NCI-H1417 (cell line): ENCODE data around the gene C18orf63.
A peak's percentile ranks its signal among the peaks of the same experiment; 100 is the strongest.
"Not testable (repeated sequence)": the region's sequence is repeated elsewhere in the genome, so short reads cannot be mapped to it uniquely, and the experiment has no call there.

Source experiments
- DNase-seq, 3 experiments: peaks; one replicate each; lab custom pipeline; 2025; lab: John Stamatoyannopoulos, UW

C18orf63 gene

DNA sequence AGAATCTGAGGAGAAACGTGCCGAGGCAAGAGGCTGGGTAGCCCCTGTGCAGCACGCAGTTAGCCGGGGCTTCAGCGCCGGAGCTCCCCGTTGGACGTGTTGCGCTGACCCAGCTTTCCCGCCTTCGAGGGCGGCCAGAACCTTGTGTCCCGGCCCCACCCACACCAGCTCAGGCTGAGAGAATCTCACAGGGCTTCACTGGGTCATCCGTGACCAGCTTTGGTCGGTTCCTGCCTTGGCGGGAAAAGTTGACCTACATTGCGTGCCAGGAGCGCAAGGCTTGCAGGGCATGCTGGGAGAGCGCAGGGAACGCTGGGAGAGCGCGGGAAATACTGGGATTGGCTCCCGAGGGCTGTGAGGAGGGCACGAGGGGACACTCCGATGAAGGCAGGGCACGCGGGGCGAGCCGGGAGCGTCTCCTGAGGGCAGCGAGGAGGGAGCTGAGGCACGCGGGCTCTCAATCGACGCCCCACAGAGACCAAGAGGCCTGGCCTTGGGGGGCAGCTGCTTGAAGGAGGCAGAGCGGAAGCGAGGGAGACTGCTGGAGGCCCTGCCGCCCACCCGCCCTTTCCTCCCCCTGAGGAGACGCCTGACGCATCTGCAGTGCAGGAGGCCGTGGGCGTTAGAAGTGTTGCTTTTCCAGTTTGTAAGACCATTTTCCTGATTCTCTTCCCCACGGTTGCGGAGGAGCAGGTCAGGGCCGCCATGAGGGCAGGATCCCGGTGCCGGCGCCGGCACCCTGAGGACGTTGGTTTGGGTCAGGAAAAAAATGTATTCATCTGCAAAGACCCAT, at the start of gene C18orf63:
C18orf63 (plus strand) TSS at position 376 of the 793 bp plus-strand sequence. CDS start 2,027 bp downstream, outside the sequence.
- DNase-seq: no peak

DNA sequence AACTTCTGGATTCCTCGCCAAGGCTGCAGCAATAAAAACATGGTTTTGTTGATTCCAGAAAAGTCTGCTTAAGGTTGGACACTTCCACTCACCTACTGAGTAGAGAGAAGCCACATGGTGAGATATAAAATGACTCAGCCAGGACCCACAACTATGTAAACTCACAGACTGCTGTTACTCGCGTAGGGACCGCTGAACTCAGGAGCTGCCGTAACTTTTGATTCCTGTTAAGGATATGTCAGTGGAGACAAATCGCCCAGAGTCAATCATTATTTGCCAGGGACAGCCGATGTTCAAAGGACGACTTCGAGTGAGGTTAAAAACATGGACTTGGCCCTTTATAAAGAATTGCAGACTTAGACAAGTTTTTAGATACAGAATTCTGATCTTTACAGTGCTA, 49.5 kb upstream of the C18orf63 start:
- no peak for DNase-seq

DNA sequence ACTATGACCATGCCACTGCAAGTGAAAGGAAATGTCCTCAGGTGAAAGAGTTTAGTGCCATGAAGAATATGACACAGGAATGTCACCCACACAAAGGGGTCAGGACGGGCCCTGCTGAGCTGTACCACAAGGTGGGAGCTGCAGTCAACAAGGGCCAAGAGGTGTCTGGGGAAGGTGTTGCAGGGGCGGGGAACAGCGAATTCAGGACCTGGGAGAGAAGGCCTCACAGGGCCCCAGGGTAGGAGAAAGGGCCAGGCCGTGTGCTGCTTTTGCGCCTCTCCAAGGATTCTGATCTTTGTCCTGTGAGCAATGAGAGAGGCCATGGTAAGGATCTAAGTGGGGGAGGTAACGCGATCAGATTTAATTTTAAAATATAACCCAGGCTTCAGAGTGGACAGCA, 47.5 kb upstream of the C18orf63 start:
- DNase-seq: no peak

DNA sequence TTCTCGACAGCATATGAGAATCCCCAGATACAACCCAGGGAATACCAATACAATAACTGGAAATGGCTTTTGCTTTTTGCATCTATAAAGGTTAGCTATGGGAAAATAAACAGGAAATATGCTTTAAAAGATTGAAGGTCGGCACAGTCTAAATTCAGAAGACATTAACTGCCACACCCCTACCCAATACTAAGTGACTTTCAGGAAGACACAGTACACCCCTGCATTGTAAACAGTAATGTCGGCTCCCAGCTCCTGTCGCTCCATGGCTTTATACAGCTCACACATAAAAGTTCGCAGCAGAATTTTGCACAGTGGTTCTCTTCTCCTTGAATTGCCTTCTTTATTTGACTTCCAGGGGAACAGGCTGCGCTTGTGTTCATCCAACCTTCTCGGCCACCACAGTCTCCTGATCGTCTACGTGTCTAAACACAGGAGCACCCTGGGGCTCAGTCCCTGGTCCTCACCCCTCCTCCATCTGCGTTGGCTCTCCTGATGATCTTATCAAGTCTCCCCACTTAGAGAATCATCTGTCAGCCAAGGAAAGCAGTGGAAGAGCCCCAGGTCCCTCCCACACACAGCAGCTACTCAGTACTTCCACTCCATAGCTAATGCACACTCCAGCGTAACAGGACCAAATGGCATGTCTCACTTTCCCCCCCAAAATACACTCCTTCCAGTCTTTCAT, 46.6 kb upstream of the C18orf63 start:
- DNase-seq: no peak

DNA sequence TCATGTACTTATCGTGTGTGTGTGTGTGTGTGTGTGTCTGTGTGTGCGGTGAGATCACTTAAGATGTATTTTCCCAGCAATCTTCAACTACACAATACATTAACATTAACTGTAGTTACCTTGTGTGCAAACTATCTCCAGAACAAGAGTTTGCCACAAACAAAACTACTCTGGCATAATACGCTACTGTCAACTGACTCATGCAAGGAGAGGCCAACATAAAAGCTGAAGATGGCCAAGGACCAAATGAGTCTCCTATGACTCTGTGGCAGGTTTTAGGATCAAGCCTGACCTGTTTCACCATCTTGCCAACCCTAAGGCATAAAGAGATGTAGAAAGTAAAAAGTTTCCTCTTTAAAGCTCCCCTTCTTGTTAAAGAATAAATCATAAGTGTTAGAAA, 44.0 kb upstream of the C18orf63 start:
- no peak for DNase-seq

DNA sequence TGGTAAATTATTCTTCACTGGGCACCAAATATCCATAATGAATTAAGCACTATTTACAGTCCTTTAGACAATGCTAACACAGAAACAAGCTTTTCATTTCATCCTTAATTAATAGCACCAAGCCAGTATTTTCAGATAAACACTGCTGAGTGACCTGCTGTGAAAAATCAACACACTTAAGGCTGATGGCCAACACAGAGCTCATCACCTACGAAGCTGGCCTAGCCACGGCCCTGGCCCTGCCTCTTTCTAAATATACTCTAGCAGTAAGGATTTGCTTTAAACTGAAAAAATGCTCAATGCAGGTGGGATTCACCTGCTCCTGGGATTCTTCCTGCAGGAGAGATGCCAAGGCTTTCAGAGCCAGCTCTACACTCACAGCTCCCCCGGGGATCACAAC, 42.2 kb upstream of the C18orf63 start:
- peak in 2 of 3 experiments; percentile 70 to 87 for DNase-seq

DNA sequence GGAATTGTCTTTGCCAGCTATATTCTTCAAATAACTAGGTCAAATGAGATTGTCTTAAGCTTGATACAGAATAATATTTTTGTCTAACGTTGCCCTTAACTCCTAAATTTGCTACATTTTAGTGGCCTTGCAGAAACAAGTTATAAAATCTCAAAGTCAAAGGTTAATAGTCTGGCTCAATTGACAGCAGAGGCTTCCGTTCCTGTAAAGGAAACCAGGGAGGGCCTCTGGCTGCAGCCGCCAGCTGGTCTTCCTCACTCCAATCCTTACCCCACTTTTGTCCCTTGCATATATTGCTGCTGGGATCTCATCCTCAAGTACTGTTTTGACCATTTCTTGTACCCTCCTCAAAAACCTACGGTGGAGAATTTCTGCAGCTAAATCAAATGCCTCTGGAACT, 40.9 kb upstream of the C18orf63 start:
- no peak for DNase-seq

DNA sequence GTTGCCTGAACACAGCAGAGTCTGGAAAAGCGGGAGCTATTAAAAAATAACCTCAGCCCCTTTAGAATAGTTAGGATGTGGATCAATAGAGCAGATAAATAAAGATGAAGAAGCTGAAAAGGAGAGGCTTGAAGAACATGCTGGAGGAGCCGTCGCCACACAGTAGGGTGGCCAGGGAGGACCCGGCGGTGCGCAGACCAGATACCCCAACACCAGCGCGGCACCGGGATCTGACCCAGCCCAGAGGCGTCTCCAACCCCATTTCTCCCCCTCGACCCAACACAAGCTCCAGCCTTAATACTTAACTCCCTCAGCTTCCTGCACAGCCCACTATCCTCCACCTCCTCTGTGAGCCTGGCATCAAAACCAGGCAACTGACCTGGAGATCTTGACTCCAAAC, 39.9 kb upstream of the C18orf63 start:
- no peak for DNase-seq

DNA sequence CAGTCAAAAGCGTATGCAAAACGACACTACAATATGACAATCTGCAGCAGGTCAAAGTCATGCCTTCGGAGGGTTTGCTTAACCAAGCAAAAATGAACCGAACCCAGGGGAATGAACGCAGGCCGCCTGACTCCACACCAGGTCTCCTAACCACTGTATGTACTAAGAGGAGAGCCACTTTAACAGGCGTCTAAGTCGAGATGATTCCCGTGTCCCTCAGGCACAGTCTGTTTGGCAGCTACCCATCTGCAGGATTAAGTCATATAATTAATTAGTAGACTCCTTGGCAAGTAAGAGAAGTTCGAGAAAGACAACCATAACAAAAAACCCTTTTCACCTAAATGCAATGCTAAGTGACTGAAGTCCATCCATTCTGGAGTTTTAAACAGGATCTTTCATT, 39.0 kb upstream of the C18orf63 start:
- DNase-seq: no peak

DNA sequence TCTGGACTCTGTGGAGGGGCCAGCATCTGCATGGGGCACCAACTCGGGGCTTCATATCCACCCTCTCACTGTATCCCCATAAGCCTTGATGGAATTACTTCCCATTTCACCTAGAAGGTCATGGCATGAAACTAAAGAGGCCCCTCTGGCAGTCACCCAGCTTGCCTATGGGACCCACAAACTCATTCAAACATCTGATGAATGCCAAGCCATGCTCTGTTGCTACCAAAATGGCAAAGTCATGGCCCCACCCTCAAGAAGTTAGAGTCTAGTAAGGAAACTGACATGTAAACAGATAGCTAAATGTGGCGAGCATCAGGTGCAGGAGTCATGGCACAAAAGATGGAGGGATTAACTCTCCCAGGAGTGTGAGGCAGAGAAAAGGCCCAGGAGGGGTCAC, 38.3 kb upstream of the C18orf63 start:
- DNase-seq: no peak

DNA sequence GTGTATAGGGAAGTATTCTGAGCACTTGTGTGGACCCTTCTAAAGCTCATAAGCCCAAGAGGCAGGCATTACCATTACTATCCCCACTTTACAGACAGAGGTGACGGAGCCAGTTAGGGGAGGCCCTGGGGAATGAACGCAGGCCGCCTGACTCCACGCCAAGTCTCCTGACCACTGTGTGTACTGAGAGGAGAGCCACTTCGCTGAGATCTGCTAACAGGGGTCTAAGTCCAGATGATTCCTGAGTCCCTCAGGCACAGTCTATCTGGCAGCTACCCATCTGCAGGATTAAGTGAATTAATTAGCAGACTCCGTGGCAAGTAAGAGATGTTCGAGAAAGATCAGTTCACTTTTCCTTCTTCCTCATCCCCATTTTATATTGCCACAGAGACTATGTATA, 37.6 kb upstream of the C18orf63 start:
- DNase-seq: no peak

DNA sequence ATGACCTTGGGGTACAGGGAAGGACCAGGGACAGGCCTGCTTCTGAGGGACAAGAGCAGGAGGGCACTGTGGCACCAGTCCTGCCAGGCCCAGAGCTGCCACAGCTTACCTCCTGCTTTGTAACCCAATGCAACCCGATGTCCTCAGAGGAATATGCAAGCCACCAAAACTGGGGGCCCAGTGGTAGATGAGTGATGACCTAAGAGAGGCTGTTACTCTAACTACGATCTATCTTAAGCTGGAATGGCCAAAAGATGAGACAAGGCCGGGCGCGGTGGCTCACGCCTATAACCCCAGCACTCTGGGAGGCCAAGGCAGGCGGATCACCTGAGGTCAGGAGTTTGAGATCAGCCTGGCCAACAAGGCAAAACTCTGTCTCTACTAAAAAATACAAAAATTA, 36.7 kb upstream of the C18orf63 start:
- no peak for DNase-seq

DNA sequence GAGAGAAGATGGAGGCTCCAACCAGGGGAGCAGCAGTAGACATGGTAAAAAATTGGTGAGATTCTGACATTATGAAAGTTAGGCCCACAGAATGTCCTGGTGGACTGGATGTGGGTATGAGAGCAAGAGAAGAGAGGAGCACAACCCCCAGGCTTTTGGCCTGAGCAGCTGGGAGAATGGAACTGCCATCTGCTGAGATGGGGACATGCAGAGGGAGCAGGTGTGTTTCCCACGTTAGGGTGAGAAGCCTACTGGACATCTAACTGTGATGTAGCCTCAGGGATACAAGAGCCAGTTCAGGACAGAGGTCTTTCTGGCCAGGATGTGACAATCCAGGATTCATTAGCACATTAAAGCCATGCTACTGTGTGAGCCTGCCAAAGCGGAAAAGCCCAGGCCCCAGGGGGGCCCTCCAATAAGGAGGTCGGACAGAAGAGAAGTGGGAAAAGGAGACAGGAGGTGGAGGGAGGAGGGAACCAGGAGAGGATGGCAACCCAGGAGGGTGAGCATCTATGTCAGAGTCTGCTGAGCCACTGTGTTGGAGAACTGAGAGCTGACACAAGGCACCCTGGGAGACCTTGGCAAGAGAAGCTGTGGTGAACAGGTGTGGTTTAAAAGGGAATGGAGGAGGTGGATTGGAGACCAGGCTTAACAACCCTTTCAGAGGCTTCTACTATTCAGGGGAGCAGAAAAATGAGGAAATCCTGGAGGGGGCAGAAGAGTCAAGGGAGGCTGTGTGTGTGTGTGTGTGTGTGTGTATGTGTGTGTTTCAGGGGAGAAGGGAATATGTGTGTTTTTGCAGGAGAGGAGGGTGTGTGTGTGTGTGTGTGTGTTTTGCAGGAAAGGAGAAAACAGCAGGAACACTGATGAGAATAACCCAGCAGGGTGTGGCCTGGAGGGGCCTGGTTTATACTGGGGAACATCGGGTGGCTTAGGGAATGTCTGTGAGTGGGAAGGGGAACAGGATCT, 34.3 kb upstream of the C18orf63 start:
- peak in 2 of 3 experiments; percentile 59 to 77 for DNase-seq

DNA sequence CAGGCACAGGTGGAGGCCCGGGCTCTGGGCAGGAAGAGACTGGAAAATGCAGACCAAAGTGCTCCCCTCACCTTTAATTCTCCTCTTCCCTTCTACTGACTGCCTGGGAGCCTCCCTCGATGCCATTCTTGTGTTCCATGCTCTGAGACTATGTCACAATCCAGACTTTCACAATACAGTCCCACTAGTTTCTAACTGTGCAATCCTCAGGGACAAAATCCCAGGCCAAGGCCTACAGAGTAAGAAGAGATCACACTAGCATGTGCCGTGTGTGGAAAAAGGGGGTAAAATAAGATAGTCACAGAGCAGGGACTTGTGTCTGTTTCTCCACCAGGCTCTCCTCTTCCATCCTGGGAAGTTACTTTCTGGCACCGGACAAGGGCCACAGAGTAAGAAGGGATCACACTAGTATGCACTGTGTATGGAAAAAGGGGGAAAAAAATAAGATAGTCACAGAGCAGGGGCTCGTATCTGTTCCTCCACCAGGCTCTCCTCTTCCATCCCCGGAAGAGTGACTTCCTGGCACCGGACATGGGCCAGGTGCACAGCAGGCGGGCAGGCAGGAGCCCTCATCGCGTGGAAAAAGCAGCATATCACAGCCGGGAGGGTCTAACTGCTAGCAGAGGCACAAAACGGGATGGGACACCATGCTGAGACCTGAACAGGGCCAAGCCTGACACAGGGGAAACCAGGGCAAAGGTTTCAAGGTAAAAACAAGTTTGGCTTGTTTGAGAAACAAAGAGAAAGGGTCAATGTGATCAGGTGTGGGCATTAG, 33.5 kb upstream of the C18orf63 start:
- DNase-seq: peak in 2 of 3 experiments; percentile 59 to 76

DNA sequence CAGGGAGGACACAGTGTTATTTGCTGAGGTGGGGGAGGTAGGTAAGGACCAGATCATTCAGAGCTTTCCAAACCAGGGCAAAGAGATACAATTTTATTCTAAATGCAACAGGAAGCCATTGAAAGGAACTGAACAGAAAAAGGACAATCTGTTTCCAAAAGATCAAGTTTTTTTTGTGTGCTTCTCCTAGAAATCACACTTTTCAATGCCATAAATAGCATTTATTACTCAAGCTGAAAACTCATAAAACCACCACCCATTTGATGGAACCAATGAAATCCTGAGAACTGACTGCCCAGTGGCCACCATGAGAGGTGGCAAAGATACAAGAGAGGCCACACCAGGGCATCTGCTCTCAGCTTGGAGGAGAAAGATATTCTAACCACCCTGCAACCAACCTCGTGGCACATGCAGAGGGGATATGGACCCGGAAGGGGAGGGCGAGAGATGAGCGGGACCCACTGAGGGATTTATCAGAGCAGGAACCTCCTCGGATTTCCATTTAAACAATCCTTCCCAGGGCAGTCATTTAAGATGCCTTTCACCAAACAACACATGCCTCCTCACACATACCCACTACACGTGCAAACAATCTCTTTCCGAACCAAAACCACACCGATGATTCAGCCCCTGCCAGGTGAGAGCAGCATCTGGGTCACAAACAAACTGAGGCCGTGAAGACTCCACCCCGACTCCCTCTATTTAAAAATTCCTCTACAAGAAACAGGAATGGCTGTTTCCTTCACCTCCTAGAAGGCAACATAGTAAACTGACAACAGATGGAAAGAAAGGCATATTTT, 32.7 kb upstream of the C18orf63 start:
- DNase-seq: no peak

DNA sequence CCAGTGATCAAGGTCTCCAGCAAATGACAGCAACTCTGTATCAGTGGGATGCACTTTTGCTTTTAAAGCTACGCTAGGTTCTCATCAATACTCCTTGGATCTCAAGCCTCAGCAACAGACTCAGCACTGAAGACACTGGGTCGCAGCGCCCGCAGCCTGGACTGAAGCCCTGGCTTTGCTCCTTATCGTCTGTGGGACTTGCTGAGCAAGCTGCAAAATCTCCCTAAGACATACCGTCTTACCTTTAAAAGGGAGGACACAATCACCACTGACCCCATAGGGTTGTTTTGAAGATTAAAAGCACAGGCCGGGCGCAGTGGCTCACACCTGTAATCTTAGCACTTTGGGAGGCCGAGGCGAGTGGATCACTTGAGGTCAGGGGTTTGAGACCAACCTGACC, 32.0 kb upstream of the C18orf63 start:
- DNase-seq: no peak

DNA sequence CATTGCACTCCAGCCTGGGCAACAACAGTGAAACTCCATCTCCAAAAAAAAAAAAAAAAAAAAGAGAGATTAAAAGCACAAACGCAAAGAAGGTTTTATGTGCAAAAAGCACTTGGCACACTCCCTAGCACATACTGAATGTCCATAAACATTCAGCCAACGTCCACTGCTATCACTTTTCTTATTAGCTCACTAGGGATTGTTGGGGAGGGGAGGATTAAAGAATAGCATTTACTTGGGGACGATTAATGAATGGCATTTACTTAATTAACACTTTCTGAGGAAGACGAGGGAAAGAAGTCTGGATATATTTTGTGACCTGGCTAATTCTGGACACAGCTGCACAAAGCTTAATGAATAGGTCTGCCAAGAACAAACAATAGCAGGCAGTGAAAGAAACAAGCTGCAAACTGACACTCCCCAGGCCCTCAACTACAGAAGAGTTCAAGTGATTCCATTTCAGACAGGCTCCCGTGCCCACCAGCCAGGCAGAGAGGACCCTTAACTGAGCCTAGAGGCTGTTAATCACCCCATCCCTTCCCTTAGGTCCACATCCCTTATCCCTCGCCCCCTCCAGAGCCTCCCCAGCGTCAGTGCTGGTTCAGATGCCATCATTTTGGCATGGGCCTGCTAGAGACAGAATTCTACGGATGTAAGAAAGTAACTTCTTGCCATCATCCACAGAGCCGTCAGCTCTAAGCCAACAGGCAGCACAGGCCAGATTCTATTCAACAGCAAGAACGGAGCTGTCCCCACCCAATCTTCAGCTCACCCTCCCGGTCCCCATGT, 31.3 kb upstream of the C18orf63 start:
- peak in 2 of 3 experiments; percentile 75 to 91 for DNase-seq

DNA sequence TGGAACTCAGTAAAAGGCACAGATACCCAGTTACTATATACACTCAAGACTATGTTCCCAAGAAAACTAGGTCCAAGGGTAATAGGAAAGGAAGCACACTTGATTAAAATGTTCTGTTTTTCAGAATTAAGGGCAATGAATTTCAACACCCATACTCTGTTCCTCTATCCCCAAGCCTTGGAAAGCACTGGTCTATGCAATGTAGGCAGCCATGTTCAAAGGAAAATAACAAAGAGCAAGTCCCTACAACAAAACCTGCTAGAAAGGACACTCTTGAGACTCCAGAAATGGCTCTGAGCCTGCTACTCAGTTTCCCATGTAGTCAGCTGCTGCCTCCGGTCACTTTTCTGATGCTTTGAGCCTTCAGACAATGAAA, 30.7 kb upstream of the C18orf63 start:
- peak in 2 of 3 experiments; percentile 34 to 61 for DNase-seq

DNA sequence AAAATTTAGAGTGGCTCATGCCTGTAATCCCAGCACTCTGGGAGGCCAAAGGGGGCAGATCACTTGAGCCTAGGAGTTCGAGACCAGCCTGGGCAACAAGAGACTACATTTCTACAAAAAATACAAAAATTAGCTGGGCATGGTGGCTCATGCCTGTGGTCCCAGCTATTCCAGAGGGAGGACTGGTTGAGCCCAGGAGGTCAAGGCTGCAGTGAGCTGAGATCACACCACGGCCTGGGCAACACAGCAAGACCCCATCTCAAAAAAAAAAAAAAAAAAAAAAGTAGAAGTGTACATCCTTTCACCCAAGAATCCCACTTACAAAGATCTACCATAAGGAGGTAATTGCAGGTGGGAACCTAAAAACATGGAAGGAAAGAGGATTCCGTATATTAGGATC, 30.1 kb upstream of the C18orf63 start:
- not testable (repeated sequence) for DNase-seq
